ENCODE data around the gene DOCK6.

- TF ChIP-seq ZNF512 (CRISPR knock-in tag; IDR thresholded peaks at IDR 0.05; ENCODE audit: borderline replicate concordance) (no peak), PRDM15 (CRISPR knock-in tag; IDR thresholded peaks at IDR 0.05) (no peak), CTCF (IDR thresholded peaks at IDR 0.05) (no peak), SP1 (CRISPR knock-in tag; conservative IDR thresholded peaks at IDR 0.05) (no peak), ATF3 (CRISPR knock-in tag; conservative IDR thresholded peaks at IDR 0.05) (no peak), NFE2L1 (CRISPR knock-in tag; IDR thresholded peaks at IDR 0.05) (no peak), MAX (CRISPR knock-in tag; IDR thresholded peaks at IDR 0.05) (no peak), NR1H2 (CRISPR knock-in tag; IDR thresholded peaks at IDR 0.05) (no peak), NR3C1 (CRISPR knock-in tag; conservative IDR thresholded peaks at IDR 0.05; ENCODE audit: low read depth) (no peak)
Observed at GRCh38 chr19:11173516-11174155, 88.7 kb downstream of the DOCK6 start.

Measured in WTC11 (cell line).